GM18868 (cell line): ENCODE results near the gene SEPTIN12.

Experiments
- ATAC-seq: cut with Tn5 transposase; IDR thresholded peaks from one replicate; pipeline ENCODE4 v1.9.1; 2021; ENCODE audit warnings: mild to moderate bottlenecking, moderate library complexity; ENCODE audit not compliant: unreplicated experiment

SEPTIN12 gene

GRCh38 chr16:4787627-4788482 lies at the start of gene SEPTIN12:
Gene SEPTIN12, minus strand, starts transcription at chr16:4788345. Its CDS starts 700 bp downstream, at chr16:4787645.
- no peak for ATAC-seq

- ATAC-seq = no peak
Measured at GRCh38 chr16:4836727-4837126, 48.6 kb upstream of the SEPTIN12 start.

- no peak for ATAC-seq
Measured at GRCh38 chr16:4833584-4833983, 45.4 kb upstream of the SEPTIN12 start.

GRCh38 chr16:4832698-4833343 lies 44.7 kb upstream of the SEPTIN12 start:
- no peak for ATAC-seq

GRCh38 chr16:4831616-4832015 lies 43.5 kb upstream of the SEPTIN12 start:
- ATAC-seq = no peak

GRCh38 chr16:4830408-4830807 lies 42.3 kb upstream of the SEPTIN12 start:
- ATAC-seq = no peak

GRCh38 chr16:4828567-4829321 lies 40.6 kb upstream of the SEPTIN12 start:
- no peak for ATAC-seq

- no peak for ATAC-seq
Measured at GRCh38 chr16:4826980-4827379, 38.8 kb upstream of the SEPTIN12 start.

- no peak for ATAC-seq
Measured at GRCh38 chr16:4826526-4826925, 38.4 kb upstream of the SEPTIN12 start.

GRCh38 chr16:4825196-4825595 lies 37.1 kb upstream of the SEPTIN12 start:
- no peak for ATAC-seq

- no peak for ATAC-seq
Measured at GRCh38 chr16:4820652-4821051, 32.5 kb upstream of the SEPTIN12 start.

GRCh38 chr16:4814542-4815173 lies 26.5 kb upstream of the SEPTIN12 start:
- no peak for ATAC-seq

- no peak for ATAC-seq
Measured at GRCh38 chr16:4814046-4814445, 25.9 kb upstream of the SEPTIN12 start.

GRCh38 chr16:4813251-4814003 lies 25.3 kb upstream of the SEPTIN12 start:
- no peak for ATAC-seq

GRCh38 chr16:4811773-4812172 lies 23.6 kb upstream of the SEPTIN12 start:
- no peak for ATAC-seq

- ATAC-seq = no peak
Measured at GRCh38 chr16:4811242-4811641, 23.1 kb upstream of the SEPTIN12 start.

- ATAC-seq = no peak
Measured at GRCh38 chr16:4806280-4806679, 18.1 kb upstream of the SEPTIN12 start.

- ATAC-seq = no peak
Measured at GRCh38 chr16:4805231-4805630, 17.1 kb upstream of the SEPTIN12 start.

GRCh38 chr16:4803898-4804762 lies 16.0 kb upstream of the SEPTIN12 start:
- ATAC-seq = no peak
